Ascending aorta (tissue), 2 donors: ENCODE results near the gene TSHZ3. TPM values are rescaled to one million over a fixed set of nuclear protein-coding genes. Genes with fewer than 3 reads are reported as not detected.

Experiments
- DNase-seq, 2 donors: peaks; one replicate each; pipeline ENCODE4 v3.0.0-alpha.2; 2019; ENCODE audit warnings: low spot score in 2 of 2
- H3K27ac ChIP-seq, 2 donors: fragments of 200-600 bp; sonication (generic); one replicate each; pipeline ENCODE4 v1.5.1; 2016 to 2017; ENCODE audit warnings: mild to moderate bottlenecking in 1 of 2
- H3K27me3 ChIP-seq: fragments of 200-600 bp; sonication (generic); one replicate; pipeline ENCODE4 v1.5.1; 2017
- H3K36me3 ChIP-seq, 2 donors: fragments of 200-600 bp; sonication (generic); one replicate each; pipeline ENCODE4 v1.5.1; 2016
- H3K4me1 ChIP-seq, 2 donors: fragments of 200-600 bp; sonication (generic); one replicate each; pipeline ENCODE4 v1.5.1; 2016 to 2017; ENCODE audit warnings: mild to moderate bottlenecking in 1 of 2
- H3K4me3 ChIP-seq, 2 donors: fragments of 200-600 bp; sonication (generic); one replicate each; pipeline ENCODE4 v1.5.1; 2016 to 2017; ENCODE audit warnings: mild to moderate bottlenecking in 1 of 2
- H3K9me3 ChIP-seq, 2 donors: fragments of 200-600 bp; sonication (generic); one replicate each; pipeline ENCODE4 v1.5.1; 2016
- CTCF ChIP-seq, 3 experiments: fragments of 200-600 bp in 2 of 3; fragments of 450-650 bp in 1 of 3; sonication (generic) in 2 of 3; IDR thresholded peaks; one replicate each; pipeline ENCODE4 v1.5.1; 2016 to 2019; ENCODE audit warnings: antibody characterized with exemption in 3 of 3, mild to moderate bottlenecking in 1 of 3, moderate library complexity in 1 of 3
- intact Hi-C: fragments of 100-400 bp; cut with DNase I; formaldehyde crosslinking; loops from one replicate; pipeline ENCODE4 v1.15.1; 2023
- total RNA-seq: library from RNA; depleted of rRNA; stranded (reverse); fragments of >200 nt; gene quantifications from one replicate; pipeline ENCODE4 v1.1.0, GENCODE V29; 2016

Gene TSHZ3
- total RNA-seq, 1 donor from 2014 or later = 9.9 TPM

GRCh38 chr19:31338069-31338776, 11.0 kb downstream of the TSHZ3 start:
- peak; percentile 23 to 74 (median 59) for TF ChIP-seq CTCF (IDR thresholded peaks at IDR 0.05)
- peak in 1 of 2 donors; percentile 79 for DNase-seq
- Histone ChIP-seq H3K27ac (peak overlapping the region; percentile 39 to 44), H3K4me1 (peaks cover 0 to 14% of the 10 kb centered on the region in 2 donors), H3K27me3 (no peaks in the 10 kb centered on the region), H3K4me3 (peak overlapping the region in 1 of 2 donors; percentile 41), H3K9me3 (no peaks in the 10 kb centered on the region), H3K36me3 (no peaks in the 10 kb centered on the region)
- intact Hi-C loops = no loop called here

- Histone ChIP-seq H3K27me3 (no peaks in the 10 kb centered on the region), H3K4me3 (no peak overlapping the region), H3K27ac (no peak overlapping the region), H3K4me1 (peaks cover 0 to 14% of the 10 kb centered on the region in 2 donors), H3K9me3 (no peaks in the 10 kb centered on the region), H3K36me3 (no peaks in the 10 kb centered on the region)
- TF ChIP-seq CTCF (IDR thresholded peaks at IDR 0.05) = no peak
- no peak for DNase-seq
- intact Hi-C loops = no loop called here
Observed at GRCh38 chr19:31337008-31337914, 12.0 kb downstream of the TSHZ3 start.

GRCh38 chr19:31335716-31336115, 13.5 kb downstream of the TSHZ3 start:
- TF ChIP-seq CTCF (IDR thresholded peaks at IDR 0.05) = no peak
- H3K4me3 ChIP-seq = no peak overlapping the region
- H3K27me3 ChIP-seq = no peaks in the 10 kb centered on the region
- intact Hi-C loops = no loop called here
- H3K27ac ChIP-seq = no peak overlapping the region
- H3K4me1 ChIP-seq = peaks cover 0 to 14% of the 10 kb centered on the region in 2 donors
- peak in 1 of 2 donors; percentile 22 for DNase-seq
- no peaks in the 10 kb centered on the region for H3K36me3 ChIP-seq
- no peaks in the 10 kb centered on the region for H3K9me3 ChIP-seq

- no peak overlapping the region for H3K27ac ChIP-seq
- intact Hi-C loops = no loop called here
- no peaks in the 10 kb centered on the region for H3K27me3 ChIP-seq
- DNase-seq = peak in 1 of 2 donors; percentile 13
- no peak overlapping the region for H3K4me3 ChIP-seq
- no peaks in the 10 kb centered on the region for H3K9me3 ChIP-seq
- no peaks in the 10 kb centered on the region for H3K36me3 ChIP-seq
- H3K4me1 ChIP-seq = peaks cover 0 to 14% of the 10 kb centered on the region in 2 donors
- no peak for TF ChIP-seq CTCF (IDR thresholded peaks at IDR 0.05)
Observed at GRCh38 chr19:31334849-31335624, 14.2 kb downstream of the TSHZ3 start.

GRCh38 chr19:31334101-31334848, 15.0 kb downstream of the TSHZ3 start:
- H3K9me3 ChIP-seq = no peaks in the 10 kb centered on the region
- no peak for TF ChIP-seq CTCF (IDR thresholded peaks at IDR 0.05)
- H3K4me1 ChIP-seq = peaks cover 0 to 9% of the 10 kb centered on the region in 2 donors
- no peak overlapping the region for H3K4me3 ChIP-seq
- DNase-seq = no peak
- H3K27ac ChIP-seq = no peak overlapping the region
- H3K36me3 ChIP-seq = no peaks in the 10 kb centered on the region
- H3K27me3 ChIP-seq = no peaks in the 10 kb centered on the region
- intact Hi-C loops = no loop called here
